ENCODE measurements around the gene ZNFX1.

DNA sequence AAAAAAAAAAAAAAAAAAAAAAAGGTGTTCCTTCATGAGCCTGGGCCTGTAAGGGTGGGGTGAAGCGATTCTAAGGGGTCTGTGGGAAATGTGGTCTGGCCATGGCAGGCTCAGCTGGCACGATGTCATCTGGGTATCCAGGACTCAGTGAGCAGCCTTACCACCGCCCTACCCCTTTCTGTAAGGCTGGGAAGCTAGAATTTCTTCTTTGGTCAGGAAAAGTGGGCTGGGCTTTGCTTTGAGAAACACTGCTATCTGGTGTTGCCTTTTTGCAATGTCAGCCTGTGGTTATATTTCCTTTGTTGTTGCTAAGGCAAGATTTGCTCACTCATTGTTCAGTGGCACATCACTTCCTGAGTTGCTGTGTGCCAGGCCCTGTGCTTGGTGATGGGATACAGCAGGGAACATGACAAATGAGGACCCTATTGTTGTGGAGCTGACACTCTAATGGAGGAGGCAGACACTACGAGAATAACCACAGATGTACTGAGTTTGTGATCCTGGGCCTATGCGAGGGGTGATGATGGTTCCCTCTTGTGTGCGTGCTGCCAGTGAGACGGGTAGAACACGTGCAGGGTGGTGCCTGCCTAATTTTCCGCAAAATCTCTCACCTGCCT lies 45.9 kb upstream of the ZNFX1 start:
- TF ChIP-seq, protein P1, sequence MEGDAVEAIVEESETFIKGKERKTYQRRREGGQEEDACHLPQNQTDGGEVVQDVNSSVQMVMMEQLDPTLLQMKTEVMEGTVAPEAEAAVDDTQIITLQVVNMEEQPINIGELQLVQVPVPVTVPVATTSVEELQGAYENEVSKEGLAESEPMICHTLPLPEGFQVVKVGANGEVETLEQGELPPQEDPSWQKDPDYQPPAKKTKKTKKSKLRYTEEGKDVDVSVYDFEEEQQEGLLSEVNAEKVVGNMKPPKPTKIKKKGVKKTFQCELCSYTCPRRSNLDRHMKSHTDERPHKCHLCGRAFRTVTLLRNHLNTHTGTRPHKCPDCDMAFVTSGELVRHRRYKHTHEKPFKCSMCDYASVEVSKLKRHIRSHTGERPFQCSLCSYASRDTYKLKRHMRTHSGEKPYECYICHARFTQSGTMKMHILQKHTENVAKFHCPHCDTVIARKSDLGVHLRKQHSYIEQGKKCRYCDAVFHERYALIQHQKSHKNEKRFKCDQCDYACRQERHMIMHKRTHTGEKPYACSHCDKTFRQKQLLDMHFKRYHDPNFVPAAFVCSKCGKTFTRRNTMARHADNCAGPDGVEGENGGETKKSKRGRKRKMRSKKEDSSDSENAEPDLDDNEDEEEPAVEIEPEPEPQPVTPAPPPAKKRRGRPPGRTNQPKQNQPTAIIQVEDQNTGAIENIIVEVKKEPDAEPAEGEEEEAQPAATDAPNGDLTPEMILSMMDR (IDR thresholded peaks at IDR 0.05), result no peak
- no peak for TF ChIP-seq EZH2 (IDR thresholded peaks at IDR 0.05; ENCODE audit: borderline replicate concordance, insufficient read depth, low read depth, low read length, poor library complexity, severe bottlenecking)

Data from B cell (primary cell).